ENCODE measurements around the gene GGT7.
"Not testable (repeated sequence)": the region's sequence is repeated elsewhere in the genome, so short reads cannot be mapped to it uniquely, and the experiment has no call there.

Gene GGT7

DNA sequence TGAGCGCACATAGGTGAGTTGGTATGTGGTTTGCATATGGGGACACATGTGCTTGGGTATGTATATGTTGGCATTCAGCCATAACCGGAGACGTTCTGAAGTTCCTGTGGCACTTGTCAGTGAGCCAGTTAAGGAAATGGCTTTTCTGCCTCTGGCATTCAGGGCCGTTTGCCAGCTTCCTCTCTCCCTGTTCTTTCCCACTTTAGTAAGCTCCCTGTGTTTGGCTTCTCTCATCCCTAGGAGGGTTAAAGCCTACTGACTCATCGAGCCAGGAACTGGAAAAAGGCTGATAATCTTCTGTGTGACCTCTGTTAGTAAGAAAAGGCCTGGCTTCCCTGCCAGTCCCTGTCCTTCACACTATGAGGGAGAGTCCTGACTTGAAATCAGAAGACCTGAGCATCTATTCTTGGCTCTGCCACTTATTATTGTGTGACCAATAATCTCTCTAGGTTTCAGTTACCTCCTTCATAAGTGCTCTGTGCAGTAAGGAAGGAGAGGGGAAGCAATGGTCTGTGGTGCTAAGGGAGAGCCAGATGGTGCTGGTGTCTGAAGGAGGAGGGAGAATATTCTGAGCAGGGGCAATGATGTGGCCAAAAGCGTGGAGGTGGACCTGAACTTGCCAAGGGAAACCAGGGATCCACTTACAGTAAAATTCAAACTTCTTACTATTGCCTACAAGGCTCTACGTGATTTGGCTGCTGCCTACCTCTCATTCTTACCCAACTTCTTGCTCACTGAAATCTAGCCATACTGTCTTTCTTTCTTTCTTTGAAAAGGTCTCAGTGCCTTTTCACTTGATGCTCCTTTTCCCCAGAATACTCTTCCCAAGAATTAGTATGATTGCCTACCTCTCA, 35.2 kb upstream of the GGT7 start:
- H3K27ac ChIP-seq (ENCODE audit: low read depth, low read length, poor library complexity, severe bottlenecking) = no peak overlapping the region
- no peaks in the 10 kb centered on the region for H3K9me2 ChIP-seq (ENCODE audit: low read depth, low read length)
- no peaks in the 10 kb centered on the region for H3F3A ChIP-seq (ENCODE audit: insufficient read depth, low read length)
- H3K27me3 ChIP-seq (ENCODE audit: insufficient read depth, low read length) = no peaks in the 10 kb centered on the region
- TF ChIP-seq, protein P1, sequence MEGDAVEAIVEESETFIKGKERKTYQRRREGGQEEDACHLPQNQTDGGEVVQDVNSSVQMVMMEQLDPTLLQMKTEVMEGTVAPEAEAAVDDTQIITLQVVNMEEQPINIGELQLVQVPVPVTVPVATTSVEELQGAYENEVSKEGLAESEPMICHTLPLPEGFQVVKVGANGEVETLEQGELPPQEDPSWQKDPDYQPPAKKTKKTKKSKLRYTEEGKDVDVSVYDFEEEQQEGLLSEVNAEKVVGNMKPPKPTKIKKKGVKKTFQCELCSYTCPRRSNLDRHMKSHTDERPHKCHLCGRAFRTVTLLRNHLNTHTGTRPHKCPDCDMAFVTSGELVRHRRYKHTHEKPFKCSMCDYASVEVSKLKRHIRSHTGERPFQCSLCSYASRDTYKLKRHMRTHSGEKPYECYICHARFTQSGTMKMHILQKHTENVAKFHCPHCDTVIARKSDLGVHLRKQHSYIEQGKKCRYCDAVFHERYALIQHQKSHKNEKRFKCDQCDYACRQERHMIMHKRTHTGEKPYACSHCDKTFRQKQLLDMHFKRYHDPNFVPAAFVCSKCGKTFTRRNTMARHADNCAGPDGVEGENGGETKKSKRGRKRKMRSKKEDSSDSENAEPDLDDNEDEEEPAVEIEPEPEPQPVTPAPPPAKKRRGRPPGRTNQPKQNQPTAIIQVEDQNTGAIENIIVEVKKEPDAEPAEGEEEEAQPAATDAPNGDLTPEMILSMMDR (IDR thresholded peaks at IDR 0.05; ENCODE audit: low read length) = no peak
- no peak for TF ChIP-seq EZH2 (IDR thresholded peaks at IDR 0.05; ENCODE audit: borderline replicate concordance, low read length)
- no peak overlapping the region for H3K4me3 ChIP-seq (ENCODE audit: low read depth, low read length, poor library complexity, severe bottlenecking)
- H3K4me1 ChIP-seq (ENCODE audit: insufficient read depth, low read length, severe bottlenecking) = peaks cover 9% of the 10 kb centered on the region
- H3K9ac ChIP-seq (ENCODE audit: low read length) = no peak overlapping the region
- H3K79me2 ChIP-seq (ENCODE audit: insufficient read depth, low read length) = no peaks in the 10 kb centered on the region
- no peaks in the 10 kb centered on the region for H4K20me1 ChIP-seq (ENCODE audit: insufficient read depth, low read length)
- no peak overlapping the region; the same call in 1 of the 2 replicates for H3K4me2 ChIP-seq (ENCODE audit: low read length)
- H2AFZ ChIP-seq (ENCODE audit: low read length) = no peak overlapping the region
- no peaks in the 10 kb centered on the region for H3K36me3 ChIP-seq (ENCODE audit: insufficient read depth, low read length)
- H3K9me3 ChIP-seq (ENCODE audit: low read length) = no peaks in the 10 kb centered on the region

DNA sequence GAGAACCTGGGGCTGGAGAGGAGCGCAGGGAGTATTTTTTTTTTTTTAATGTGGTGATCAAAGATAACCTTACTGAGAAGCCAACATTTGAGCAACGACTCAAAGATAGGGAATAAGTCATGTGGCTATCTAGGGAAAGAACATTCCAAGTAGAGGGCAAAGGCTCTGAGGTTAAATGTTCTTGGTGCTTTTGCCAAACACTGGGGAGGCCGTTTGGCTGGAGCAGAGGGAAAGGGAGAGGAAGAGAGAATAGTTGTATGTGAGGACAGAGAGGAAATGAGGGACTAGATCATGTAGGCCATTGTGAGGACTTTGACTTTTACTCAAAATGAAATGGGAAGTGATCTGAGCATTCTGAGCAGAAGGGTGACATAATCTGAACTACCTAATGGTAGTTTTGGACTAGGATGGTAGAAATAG, 31.6 kb upstream of the GGT7 start:
- Histone ChIP-seq H3F3A (ENCODE audit: insufficient read depth, low read length) (no peaks in the 10 kb centered on the region), H3K79me2 (ENCODE audit: insufficient read depth, low read length) (no peaks in the 10 kb centered on the region), H3K4me2 (ENCODE audit: low read length) (no peak overlapping the region), H2AFZ (ENCODE audit: low read length) (no peak overlapping the region), H3K27me3 (ENCODE audit: insufficient read depth, low read length) (no peaks in the 10 kb centered on the region), H3K4me1 (ENCODE audit: insufficient read depth, low read length, severe bottlenecking) (peaks cover 9% of the 10 kb centered on the region), H3K9me2 (ENCODE audit: low read depth, low read length) (no peaks in the 10 kb centered on the region), H3K9ac (ENCODE audit: low read length) (no peak overlapping the region), H3K4me3 (ENCODE audit: low read depth, low read length, poor library complexity, severe bottlenecking) (no peak overlapping the region), H3K27ac (ENCODE audit: low read depth, low read length, poor library complexity, severe bottlenecking) (no peak overlapping the region), H4K20me1 (ENCODE audit: insufficient read depth, low read length) (no peaks in the 10 kb centered on the region), H3K36me3 (ENCODE audit: insufficient read depth, low read length) (no peaks in the 10 kb centered on the region), H3K9me3 (ENCODE audit: low read length) (no peaks in the 10 kb centered on the region)
- TF ChIP-seq EZH2 (IDR thresholded peaks at IDR 0.05; ENCODE audit: borderline replicate concordance, low read length) = no peak
- TF ChIP-seq, protein P1 (IDR thresholded peaks at IDR 0.05; ENCODE audit: low read length) = no peak

DNA sequence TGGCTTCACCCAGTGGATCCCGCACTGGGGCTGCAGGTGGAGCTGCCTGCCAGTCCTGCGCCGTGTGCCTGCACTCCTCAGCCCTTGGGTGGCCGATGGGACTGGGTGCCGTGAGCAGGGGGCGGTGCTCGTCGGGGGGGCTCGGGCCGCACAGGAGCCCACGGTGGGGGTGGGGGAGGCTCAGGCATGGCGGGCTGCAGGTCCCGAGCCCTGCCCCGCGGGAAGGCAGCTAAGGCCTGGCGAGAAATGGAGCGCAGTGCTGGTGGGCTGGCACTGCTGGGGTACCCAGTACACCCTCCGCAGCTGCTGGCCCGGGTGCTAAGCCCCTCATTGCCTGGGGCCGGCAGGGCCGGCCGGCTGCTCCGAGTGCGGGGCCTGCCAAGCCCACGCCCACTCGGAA, 26.1 kb upstream of the GGT7 start:
- not testable (repeated sequence) for H3K36me3 ChIP-seq (ENCODE audit: insufficient read depth, low read length); H3K4me2 ChIP-seq (ENCODE audit: low read length); H3K79me2 ChIP-seq (ENCODE audit: insufficient read depth, low read length); H4K20me1 ChIP-seq (ENCODE audit: insufficient read depth, low read length); H3K27me3 ChIP-seq (ENCODE audit: insufficient read depth, low read length); H2AFZ ChIP-seq (ENCODE audit: low read length); H3K4me3 ChIP-seq (ENCODE audit: low read depth, low read length, poor library complexity, severe bottlenecking); H3K27ac ChIP-seq (ENCODE audit: low read depth, low read length, poor library complexity, severe bottlenecking); H3K9ac ChIP-seq (ENCODE audit: low read length); H3K9me3 ChIP-seq (ENCODE audit: low read length); H3F3A ChIP-seq (ENCODE audit: insufficient read depth, low read length); H3K9me2 ChIP-seq (ENCODE audit: low read depth, low read length); H3K4me1 ChIP-seq (ENCODE audit: insufficient read depth, low read length, severe bottlenecking)

DNA sequence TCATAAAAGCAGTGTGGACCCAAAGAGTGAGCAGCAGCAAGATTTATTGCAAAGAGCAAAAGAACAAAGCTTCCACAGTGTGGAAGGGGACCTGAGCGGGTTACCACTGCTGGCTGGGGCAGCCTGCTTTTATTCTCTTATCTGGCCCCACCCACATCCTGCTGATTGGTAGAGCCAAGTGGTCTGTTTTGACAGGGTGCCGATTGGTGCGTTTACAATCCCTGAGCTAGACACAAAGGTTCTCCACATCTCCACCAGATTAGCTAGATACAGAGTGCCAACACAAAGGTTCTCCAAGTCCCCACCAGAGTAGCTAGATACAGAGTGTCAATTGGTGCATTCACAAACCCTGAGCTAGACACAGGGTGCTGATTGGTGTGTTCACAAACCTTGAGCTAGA, 25.5 kb upstream of the GGT7 start:
- not testable (repeated sequence) for H3K4me3 ChIP-seq (ENCODE audit: low read depth, low read length, poor library complexity, severe bottlenecking); H3K4me2 ChIP-seq (ENCODE audit: low read length); H3K9me2 ChIP-seq (ENCODE audit: low read depth, low read length); H3K36me3 ChIP-seq (ENCODE audit: insufficient read depth, low read length); H2AFZ ChIP-seq (ENCODE audit: low read length); H3K27me3 ChIP-seq (ENCODE audit: insufficient read depth, low read length); H3K9ac ChIP-seq (ENCODE audit: low read length); H3K9me3 ChIP-seq (ENCODE audit: low read length); H4K20me1 ChIP-seq (ENCODE audit: insufficient read depth, low read length); H3F3A ChIP-seq (ENCODE audit: insufficient read depth, low read length); H3K4me1 ChIP-seq (ENCODE audit: insufficient read depth, low read length, severe bottlenecking); H3K27ac ChIP-seq (ENCODE audit: low read depth, low read length, poor library complexity, severe bottlenecking); H3K79me2 ChIP-seq (ENCODE audit: insufficient read depth, low read length)

Data from OCI-LY1 (cell line).